K562 (cell line): ENCODE data around the gene AMOTL1. TPM values are rescaled to one million over a fixed set of nuclear protein-coding genes. Genes with fewer than 3 reads are reported as not detected.

Experiments used
- ATAC-seq: fragments of 200-7000 bp; cut with Tn5 transposase; 3 replicates; pipeline ENCODE4 v1.9.1; 2020; ENCODE audit warnings: moderate library complexity
- BruUV-seq: library from RNA; stranded (reverse); fragments of 400-500 nt; replicated peaks from 2 replicates; lab custom pipeline; 2021; lab: Mats Ljungman, UMichigan
- CTCF ChIA-PET: fragments of 300-600 bp; formaldehyde crosslinking; extraction: SDS; loops from one replicate; lab custom pipeline; 2021; ENCODE audit warnings: low intra/inter-chr PET ratio; lab: Yijun Ruan, JAX
- POLR2A ChIA-PET: fragments of 300-600, 350-650 bp; sonication (Branson Sonifier 250); formaldehyde crosslinking; extraction: SDS; loops from one replicate; lab custom pipeline; 2021; ENCODE audit warnings: antibody characterized with exemption, inconsistent platforms; lab: Yijun Ruan, JAX
- DNase-seq, 4 experiments: peaks; one replicate each; pipeline versions ENCODE4 v3.0.0 to v3.0.0-alpha.2; 2011 to 2018; ENCODE audit warnings: low spot score in 3 of 4, mixed read lengths in 3 of 4; ENCODE audit errors: extremely low read depth in 1 of 4
- FAIRE-seq: peaks from 2 replicates; lab custom pipeline; 2011; peaks lifted over from hg19 to GRCh38; lab: Jason Lieb, UNC
- H2AFZ ChIP-seq: 2 replicates; pipeline ENCODE4 v1.6.0; 2011; ENCODE audit warnings: low read depth, low read length, control low read depth, inconsistent platforms
- H3K27ac ChIP-seq: fragments of 200-600 bp; 3 replicates; pipeline ENCODE4 v1.8.0; 2011; ENCODE audit warnings: low read depth, mild to moderate bottlenecking, control low read depth, inconsistent platforms, low read length, moderate library complexity, mixed read lengths; ENCODE audit errors: extremely low read depth
- H3K27me3 ChIP-seq, 2 experiments: fragments of 300-600 bp in 1 of 2; 2 replicates in 1 of 2; 3 replicates in 1 of 2; pipeline versions ENCODE4 v1.6.0 to v1.8.0; 2011; ENCODE audit warnings: inconsistent platforms in 2 of 2, low read length in 2 of 2, mild to moderate bottlenecking in 1 of 2, mixed read lengths in 1 of 2, moderate library complexity in 1 of 2; ENCODE audit not compliant: control insufficient read depth in 2 of 2, insufficient read depth in 2 of 2
- H3K36me3 ChIP-seq: fragments of 300-600 bp; 3 replicates; pipeline ENCODE4 v1.8.0; 2011; ENCODE audit warnings: mild to moderate bottlenecking, low read length, inconsistent platforms; ENCODE audit not compliant: control insufficient read depth, insufficient read depth
- H3K4me1 ChIP-seq, 2 experiments: fragments of 200-600 bp in 1 of 2; replicated peaks in 1 of 2; 2 replicates in 1 of 2; 3 replicates in 1 of 2; pipeline versions ENCODE4 v1.5.1 to v1.8.0; 2011; ENCODE audit warnings: inconsistent platforms in 2 of 2, low read length in 2 of 2, mild to moderate bottlenecking in 1 of 2, mixed read lengths in 1 of 2, moderate library complexity in 1 of 2; ENCODE audit not compliant: control insufficient read depth in 2 of 2, insufficient read depth in 2 of 2
- H3K4me2 ChIP-seq: 2 replicates; pipeline ENCODE4 v1.6.1; 2011; ENCODE audit warnings: low read length, control low read depth, inconsistent platforms, mixed read lengths; ENCODE audit not compliant: insufficient read depth
- H3K4me3 ChIP-seq: fragments of 200-600 bp; sonication (generic), shearing (Covaris generic); 2 replicates; pipeline ENCODE4 v1.5.1; 2016; ENCODE audit warnings: control low read depth, inconsistent platforms
- H3K79me2 ChIP-seq: fragments of 200-600 bp; 3 replicates; pipeline ENCODE4 v1.8.0; 2011; ENCODE audit warnings: low read length, inconsistent platforms; ENCODE audit not compliant: control insufficient read depth, insufficient read depth
- H3K9ac ChIP-seq, 2 experiments: 2 replicates each; pipeline versions ENCODE4 v1.6.0 to v1.6.1; 2011; ENCODE audit warnings: low read depth in 2 of 2, low read length in 2 of 2, control low read depth in 1 of 2, inconsistent platforms in 1 of 2, mild to moderate bottlenecking in 1 of 2, mixed read lengths in 1 of 2; ENCODE audit not compliant: insufficient read depth in 1 of 2
- H3K9me1 ChIP-seq: one replicate; pipeline ENCODE4 v1.6.0; 2011; ENCODE audit warnings: inconsistent platforms, mild to moderate bottlenecking, low read length, moderate library complexity; ENCODE audit not compliant: control insufficient read depth, insufficient read depth
- H3K9me3 ChIP-seq: replicated peaks from 2 replicates; pipeline ENCODE4 v1.5.1; 2011; ENCODE audit warnings: low read depth, low read length, inconsistent platforms; ENCODE audit not compliant: control insufficient read depth, insufficient read depth
- H4K20me1 ChIP-seq: replicated peaks from 2 replicates; pipeline ENCODE4 v1.6.1; 2011; ENCODE audit warnings: low read length, inconsistent platforms, mixed read lengths; ENCODE audit not compliant: control insufficient read depth, insufficient read depth
- ASH1L ChIP-seq: fragments of 450-650 bp; IDR thresholded peaks from 2 replicates; pipeline ENCODE4 v1.6.1; 2018; ENCODE audit warnings: borderline replicate concordance, mild to moderate bottlenecking, low read depth; ENCODE audit not compliant: partially characterized antibody
- BRF1 ChIP-seq: IDR thresholded peaks from 3 replicates; pipeline ENCODE4 v1.6.1; 2011; ENCODE audit warnings: borderline replicate concordance, mild to moderate bottlenecking; ENCODE audit not compliant: insufficient read length; ENCODE audit errors: extremely low read depth
- CTBP1 ChIP-seq: fragments of 450-650 bp; IDR thresholded peaks from 2 replicates; pipeline ENCODE4 v1.6.1; 2016; ENCODE audit warnings: borderline replicate concordance
- NFIC ChIP-seq: fragments of 450-650 bp; IDR thresholded peaks from 2 replicates; pipeline ENCODE4 v1.6.1; 2017; ENCODE audit warnings: mild to moderate bottlenecking, inconsistent platforms
- PPARD ChIP-seq: fragments of 250-450 bp; sonication (Bioruptor Pico); IDR thresholded peaks from 2 replicates; pipeline ENCODE4 v1.8.0; 2022; ENCODE audit warnings: inconsistent platforms, mild to moderate bottlenecking, moderate library complexity
- PTTG1 ChIP-seq: fragments of 450-650 bp; IDR thresholded peaks from 2 replicates; pipeline ENCODE4 v1.6.1; 2016; ENCODE audit warnings: low read depth, mild to moderate bottlenecking, missing genetic modification characterization, missing compliant biosample characterization
- SIN3A ChIP-seq, 2 experiments: fragments of 150-350 bp in 1 of 2; IDR thresholded peaks; 2 replicates each; pipeline ENCODE4 v1.6.1; 2011 to 2016; ENCODE audit warnings: borderline replicate concordance in 2 of 2, low read depth in 2 of 2, low read length in 2 of 2, mild to moderate bottlenecking in 2 of 2, moderate library complexity in 2 of 2; ENCODE audit not compliant: control insufficient read depth in 1 of 2
- U2AF1 ChIP-seq: fragments of 200-400 bp; formaldehyde crosslinking; optimal IDR thresholded peaks from 2 replicates; pipeline ENCODE3; 2017; ENCODE audit warnings: mild to moderate bottlenecking, low read depth, low read length, moderate library complexity
- ZFPM2 ChIP-seq: fragments of 250-450 bp; sonication (Bioruptor Pico); IDR thresholded peaks from 2 replicates; pipeline ENCODE4 v1.5.1; 2022; ENCODE audit warnings: mild to moderate bottlenecking
- ZNF12 ChIP-seq: sonication (generic); formaldehyde crosslinking; IDR thresholded peaks from 2 replicates; pipeline ENCODE4 v1.4.0; 2020; ENCODE audit warnings: mild to moderate bottlenecking, missing genetic modification reagents
- ZNF174 ChIP-seq: fragments of 250-450 bp; sonication (Bioruptor Pico); IDR thresholded peaks from 2 replicates; pipeline ENCODE4 v1.4.0; 2020; ENCODE audit warnings: mild to moderate bottlenecking
- WGBS: fragments of 100-300 bp; shearing (Covaris generic); methylation state at CpG from one replicate; pipeline ENCODE4 v1.1.6; 2016; ENCODE audit warnings: low coverage, mixed read lengths; ENCODE audit not compliant: insufficient coverage; ENCODE audit errors: missing lambda C conversion rate; 5-methylcytosine and 5-hydroxymethylcytosine counted together
- in situ Hi-C: fragments of 300-500 bp; cut with MboI; formaldehyde crosslinking; loops from 4 replicates; pipeline ENCODE4 v1.15.0; 2018; ENCODE audit warnings: inconsistent platforms, mixed read lengths
- intact Hi-C: fragments of 100-400 bp; cut with micrococcal nuclease; formaldehyde crosslinking; loops from 2 replicates; pipeline ENCODE4 v1.14.2; 2022
- polyA plus RNA-seq, 8 experiments: library from polyadenylated mRNA; depleted of rRNA in 4 of 8; stranded (reverse) in 5 of 8; unstranded in 3 of 8; fragments of >200 nt; fragmentation: Nextera tagmentation in 2 of 8; fragmentation: Illumina TruSeq in 1 of 8; extraction: Ambion mirVana in 2 of 8; extraction: Trizol in 1 of 8; gene quantifications; 2 replicates each; pipeline versions ENCODE4 v1.2.1 to v1.2.3, GENCODE V29; 2011 to 2014; ENCODE audit warnings: inconsistent platforms in 1 of 8, missing spikeins in 1 of 8
- total RNA-seq, 7 experiments: library from RNA; depleted of rRNA in 6 of 7; stranded (reverse); fragments of >200 nt in 6 of 7; fragmentation: Illumina TruSeq in 2 of 7; extraction: Trizol in 2 of 7; gene quantifications; 2 replicates each; pipeline versions ENCODE4 v1.2.1 to v1.2.3, GENCODE V29; 2011 to 2021; ENCODE audit warnings: low replicate concordance in 1 of 7
- TF ChIP-seq, protein P1 (sequence below): fragments of 450-650 bp; IDR thresholded peaks from 2 replicates; pipeline ENCODE4 v1.6.1; 2016; ENCODE audit warnings: low read depth

AMOTL1 gene
- total and polyA plus RNA-seq, 9 of the 15 experiments (the other 6 are each of a cell fraction or from before 2014, with no cell fraction given), result 4.0 to 35.4 (median 14.0) TPM

DNA sequence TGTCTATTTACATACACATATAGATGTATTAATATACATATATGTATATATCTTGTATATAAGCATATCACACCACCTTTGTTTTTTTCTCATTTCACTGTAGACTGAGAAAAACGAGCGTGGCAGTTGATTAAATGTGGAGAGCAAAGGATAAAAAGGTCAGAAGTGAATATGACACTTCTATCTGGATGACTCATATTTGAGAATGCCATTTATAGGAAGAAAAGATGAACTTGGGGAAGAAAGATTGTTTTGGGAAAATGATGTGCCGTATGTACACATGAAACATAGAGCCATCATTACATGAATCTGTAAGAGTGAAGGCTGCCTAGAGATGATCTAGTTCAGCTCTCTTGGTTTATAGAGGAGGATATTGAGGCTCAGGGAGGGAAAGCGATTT, 28.7 kb downstream of the AMOTL1 start (continued):
- no peak for TF ChIP-seq ZNF12

DNA sequence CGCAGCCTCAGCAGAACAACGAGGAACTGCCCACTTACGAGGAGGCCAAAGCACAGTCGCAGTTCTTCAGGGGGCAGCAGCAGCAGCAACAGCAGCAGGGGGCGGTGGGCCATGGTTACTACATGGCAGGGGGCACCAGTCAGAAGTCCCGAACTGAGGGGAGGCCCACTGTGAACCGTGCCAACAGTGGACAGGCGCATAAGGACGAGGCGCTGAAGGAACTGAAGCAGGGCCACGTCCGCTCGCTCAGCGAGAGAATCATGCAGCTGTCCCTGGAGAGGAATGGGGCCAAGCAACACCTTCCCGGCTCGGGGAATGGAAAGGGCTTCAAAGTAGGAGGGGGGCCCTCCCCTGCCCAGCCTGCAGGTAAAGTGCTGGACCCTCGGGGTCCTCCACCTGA, 31.6 kb downstream of the AMOTL1 start:
- Histone ChIP-seq H3K27ac (no peak overlapping the region), H3K79me2 (peaks cover 44% of the 10 kb centered on the region), H3K9me3 (no peaks in the 10 kb centered on the region), H3K9me1 (no peaks in the 10 kb centered on the region), H3K27me3 (0 out of 5 replicates have a peak, but pooled peaks cover 0 to 4% of the 10 kb centered on the region in 2 experiments), H3K4me1 (peaks cover 0 to 9% of the 10 kb centered on the region in 2 experiments; a peak in 1 of 5 replicates), H3K4me3 (no peak overlapping the region), H3K36me3 (peaks cover 40% of the 10 kb centered on the region), H2AFZ (no peak overlapping the region), H3K4me2 (no peak overlapping the region), H4K20me1 (no peaks in the 10 kb centered on the region), H3K9ac (no peak overlapping the region)
- ChIA-PET POLR2A (interaction anchor here (1.0 kb wide), 1 partner anchor 17 kb away, joined by 4 read pairs; no protein-coding TSS in a partner anchor), CTCF (no interaction called here)
- FAIRE-seq (no peak), ATAC-seq (no peak), DNase-seq (no peak)
- intact Hi-C loops (no loop called here), in situ Hi-C loops (no loop called here)
- TF ChIP-seq U2AF1 (no peak), ASH1L (no peak), ZFPM2 (CRISPR knock-in tag) (no peak), SIN3A (IDR thresholded peaks at IDR 0.05; ENCODE audit: borderline replicate concordance in 2 of 2, control insufficient read depth in 1 of 2, low read depth in 2 of 2, low read length in 2 of 2) (no peak), ZNF174 (no peak), NFIC (no peak), BRF1 (no peak), CTBP1 (no peak), PTTG1 (tag) (no peak), PPARD (CRISPR knock-in tag) (no peak)
- TF ChIP-seq, protein P1, sequence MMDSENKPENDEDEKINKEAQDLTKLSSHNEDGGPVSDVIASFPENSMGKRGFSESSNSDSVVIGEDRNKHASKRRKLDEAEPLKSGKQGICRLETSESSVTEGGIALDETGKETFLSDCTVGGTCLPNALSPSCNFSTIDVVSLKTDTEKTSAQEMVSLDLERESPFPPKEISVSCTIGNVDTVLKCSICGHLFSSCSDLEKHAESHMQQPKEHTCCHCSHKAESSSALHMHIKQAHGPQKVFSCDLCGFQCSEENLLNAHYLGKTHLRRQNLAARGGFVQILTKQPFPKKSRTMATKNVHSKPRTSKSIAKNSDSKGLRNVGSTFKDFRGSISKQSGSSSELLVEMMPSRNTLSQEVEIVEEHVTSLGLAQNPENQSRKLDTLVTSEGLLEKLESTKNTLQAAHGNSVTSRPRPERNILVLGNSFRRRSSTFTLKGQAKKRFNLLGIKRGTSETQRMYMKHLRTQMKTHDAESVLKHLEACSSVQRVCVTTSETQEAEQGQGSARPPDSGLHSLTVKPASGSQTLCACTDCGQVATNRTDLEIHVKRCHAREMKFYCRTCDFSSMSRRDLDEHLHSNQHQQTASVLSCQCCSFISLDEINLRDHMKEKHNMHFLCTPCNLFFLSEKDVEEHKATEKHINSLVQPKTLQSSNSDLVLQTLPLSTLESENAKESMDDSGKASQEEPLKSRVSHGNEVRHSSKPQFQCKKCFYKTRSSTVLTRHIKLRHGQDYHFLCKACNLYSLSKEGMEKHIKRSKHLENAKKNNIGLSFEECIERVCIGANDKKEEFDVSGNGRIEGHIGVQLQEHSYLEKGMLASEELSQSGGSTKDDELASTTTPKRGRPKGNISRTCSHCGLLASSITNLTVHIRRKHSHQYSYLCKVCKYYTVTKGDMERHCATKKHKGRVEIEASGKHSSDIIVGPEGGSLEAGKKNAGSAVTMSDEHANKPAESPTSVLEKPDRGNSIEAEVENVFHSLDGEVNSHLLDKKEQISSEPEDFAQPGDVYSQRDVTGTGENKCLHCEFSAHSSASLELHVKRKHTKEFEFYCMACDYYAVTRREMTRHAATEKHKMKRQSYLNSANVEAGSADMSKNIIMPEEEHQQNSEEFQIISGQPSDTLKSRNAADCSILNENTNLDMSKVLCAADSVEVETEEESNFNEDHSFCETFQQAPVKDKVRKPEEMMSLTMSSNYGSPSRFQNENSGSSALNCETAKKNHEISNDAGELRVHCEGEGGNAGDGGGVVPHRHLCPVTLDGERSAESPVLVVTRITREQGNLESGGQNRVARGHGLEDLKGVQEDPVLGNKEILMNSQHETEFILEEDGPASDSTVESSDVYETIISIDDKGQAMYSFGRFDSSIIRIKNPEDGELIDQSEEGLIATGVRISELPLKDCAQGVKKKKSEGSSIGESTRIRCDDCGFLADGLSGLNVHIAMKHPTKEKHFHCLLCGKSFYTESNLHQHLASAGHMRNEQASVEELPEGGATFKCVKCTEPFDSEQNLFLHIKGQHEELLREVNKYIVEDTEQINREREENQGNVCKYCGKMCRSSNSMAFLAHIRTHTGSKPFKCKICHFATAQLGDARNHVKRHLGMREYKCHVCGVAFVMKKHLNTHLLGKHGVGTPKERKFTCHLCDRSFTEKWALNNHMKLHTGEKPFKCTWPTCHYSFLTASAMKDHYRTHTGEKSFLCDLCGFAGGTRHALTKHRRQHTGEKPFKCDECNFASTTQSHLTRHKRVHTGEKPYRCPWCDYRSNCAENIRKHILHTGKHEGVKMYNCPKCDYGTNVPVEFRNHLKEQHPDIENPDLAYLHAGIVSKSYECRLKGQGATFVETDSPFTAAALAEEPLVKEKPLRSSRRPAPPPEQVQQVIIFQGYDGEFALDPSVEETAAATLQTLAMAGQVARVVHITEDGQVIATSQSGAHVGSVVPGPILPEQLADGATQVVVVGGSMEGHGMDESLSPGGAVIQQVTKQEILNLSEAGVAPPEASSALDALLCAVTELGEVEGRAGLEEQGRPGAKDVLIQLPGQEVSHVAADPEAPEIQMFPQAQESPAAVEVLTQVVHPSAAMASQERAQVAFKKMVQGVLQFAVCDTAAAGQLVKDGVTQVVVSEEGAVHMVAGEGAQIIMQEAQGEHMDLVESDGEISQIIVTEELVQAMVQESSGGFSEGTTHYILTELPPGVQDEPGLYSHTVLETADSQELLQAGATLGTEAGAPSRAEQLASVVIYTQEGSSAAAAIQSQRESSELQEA, result no peak
- WGBS, result 50% methylated on average over 13 of the region's 17 CpGs
- BruUV-seq, result no TSS peak
